ENCODE measurements around the gene CHMP1B. TPM values are rescaled to one million over a fixed set of nuclear protein-coding genes. Genes with fewer than 3 reads are reported as not detected.
"Not testable (repeated sequence)": the region's sequence is repeated elsewhere in the genome, so short reads cannot be mapped to it uniquely, and the experiment has no call there.

Gene CHMP1B
- total RNA-seq, 2 donors from 2014 or later: 19.3 to 25.7 TPM

- H3K27ac Mint-ChIP-seq: no peak overlapping the region
- H3K36me3 Mint-ChIP-seq: peaks cover 4% of the 10 kb centered on the region
These were observed 34.2 kb downstream of the CHMP1B start for GRCh38 chr18:11885278-11885947.

GRCh38 chr18:11886577-11887110 is 35.4 kb downstream of the CHMP1B start:
- peaks cover 4% of the 10 kb centered on the region for H3K36me3 Mint-ChIP-seq
- DNase-seq (ENCODE audit: low spot score) (no peak), ATAC-seq (no peak)
- H3K4me1 Mint-ChIP-seq (ENCODE audit: low read depth in 2 of 2): peaks cover 0 to 2% of the 10 kb centered on the region in 2 donors
- no peaks in the 10 kb centered on the region for H3K27me3 Mint-ChIP-seq
- no peak overlapping the region for H3K27ac Mint-ChIP-seq
- H3K4me3 Mint-ChIP-seq: no peak overlapping the region
- H3K9me3 Mint-ChIP-seq: no peaks in the 10 kb centered on the region

More at GRCh38 chr18:11885278-11885947, 34.2 kb downstream of the CHMP1B start:
- Mint-ChIP-seq H3K9me3 (no peaks in the 10 kb centered on the region), H3K27me3 (no peaks in the 10 kb centered on the region), H3K4me3 (no peak overlapping the region), H3K4me1 (ENCODE audit: low read depth in 2 of 2) (peaks cover 0 to 2% of the 10 kb centered on the region in 2 donors)
- DNase-seq (ENCODE audit: low spot score) (no peak), ATAC-seq (no peak)

- no peak overlapping the region for H3K27ac Mint-ChIP-seq
- ATAC-seq (no peak), DNase-seq (ENCODE audit: low spot score) (no peak)
- peaks cover 4% of the 10 kb centered on the region for H3K36me3 Mint-ChIP-seq
- peaks cover 0 to 2% of the 10 kb centered on the region in 2 donors for H3K4me1 Mint-ChIP-seq (ENCODE audit: low read depth in 2 of 2)
- no peak overlapping the region for H3K4me3 Mint-ChIP-seq
- H3K27me3 Mint-ChIP-seq: no peaks in the 10 kb centered on the region
- no peaks in the 10 kb centered on the region for H3K9me3 Mint-ChIP-seq
These were observed 36.3 kb downstream of the CHMP1B start for GRCh38 chr18:11887328-11888128.

GRCh38 chr18:11888726-11889125 is 37.5 kb downstream of the CHMP1B start:
- no peak for ATAC-seq
- Mint-ChIP-seq H3K27me3 (no peaks in the 10 kb centered on the region), H3K36me3 (peaks cover 15% of the 10 kb centered on the region), H3K9me3 (no peaks in the 10 kb centered on the region), H3K27ac (no peak overlapping the region), H3K4me1 (ENCODE audit: low read depth in 2 of 2) (peaks cover 0 to 2% of the 10 kb centered on the region in 2 donors), H3K4me3 (no peak overlapping the region)
- no peak for DNase-seq (ENCODE audit: low spot score)

- ATAC-seq (no peak), DNase-seq (ENCODE audit: low spot score) (no peak)
- no peaks in the 10 kb centered on the region for H3K27me3 Mint-ChIP-seq
- peaks cover 13% of the 10 kb centered on the region for H3K36me3 Mint-ChIP-seq
- H3K9me3 Mint-ChIP-seq: no peaks in the 10 kb centered on the region
- H3K27ac Mint-ChIP-seq: no peak overlapping the region
- peaks cover 0 to 2% of the 10 kb centered on the region in 2 donors for H3K4me1 Mint-ChIP-seq (ENCODE audit: low read depth in 2 of 2)
- H3K4me3 Mint-ChIP-seq: no peak overlapping the region
These were observed 38.1 kb downstream of the CHMP1B start for GRCh38 chr18:11889284-11889683.

GRCh38 chr18:11891737-11892136 is 40.5 kb downstream of the CHMP1B start:
- ATAC-seq: no peak
- Mint-ChIP-seq H3K4me3 (no peak overlapping the region), H3K27ac (no peak overlapping the region), H3K27me3 (no peaks in the 10 kb centered on the region), H3K36me3 (peaks cover 11% of the 10 kb centered on the region), H3K9me3 (no peaks in the 10 kb centered on the region), H3K4me1 (ENCODE audit: low read depth in 2 of 2) (no peaks in the 10 kb centered on the region)
- DNase-seq (ENCODE audit: low spot score): no peak

GRCh38 chr18:11892438-11892837 is 41.2 kb downstream of the CHMP1B start:
- H3K36me3 Mint-ChIP-seq: peaks cover 14% of the 10 kb centered on the region
- not testable (repeated sequence) for H3K9me3 Mint-ChIP-seq; H3K4me1 Mint-ChIP-seq (ENCODE audit: low read depth in 2 of 2); H3K27me3 Mint-ChIP-seq; ATAC-seq; H3K4me3 Mint-ChIP-seq; H3K27ac Mint-ChIP-seq; DNase-seq (ENCODE audit: low spot score)

GRCh38 chr18:11897781-11898180 is 46.6 kb downstream of the CHMP1B start:
- Mint-ChIP-seq H3K27ac (no peak overlapping the region), H3K4me3 (no peak overlapping the region), H3K36me3 (peaks cover 17% of the 10 kb centered on the region), H3K27me3 (no peaks in the 10 kb centered on the region), H3K4me1 (ENCODE audit: low read depth in 2 of 2) (peaks cover 10 to 11% of the 10 kb centered on the region in 2 donors), H3K9me3 (no peaks in the 10 kb centered on the region)
- DNase-seq (ENCODE audit: low spot score) (no peak), ATAC-seq (no peak)

- Mint-ChIP-seq H3K4me3 (no peak overlapping the region), H3K9me3 (no peaks in the 10 kb centered on the region), H3K27ac (peak overlapping the region; percentile 19 to 75), H3K27me3 (no peaks in the 10 kb centered on the region), H3K36me3 (peaks cover 12% of the 10 kb centered on the region), H3K4me1 (ENCODE audit: low read depth in 2 of 2) (peaks cover 14 to 16% of the 10 kb centered on the region in 2 donors)
- ATAC-seq (peak; percentile 48 to 72), DNase-seq (ENCODE audit: low spot score) (no peak)
These were observed 47.9 kb downstream of the CHMP1B start for GRCh38 chr18:11899063-11899462.

- Mint-ChIP-seq H3K27me3 (no peaks in the 10 kb centered on the region), H3K4me3 (no peak overlapping the region), H3K36me3 (peaks cover 12% of the 10 kb centered on the region), H3K27ac (no peak overlapping the region), H3K9me3 (no peaks in the 10 kb centered on the region), H3K4me1 (ENCODE audit: low read depth in 2 of 2) (peaks cover 16 to 17% of the 10 kb centered on the region in 2 donors)
- no peak for DNase-seq (ENCODE audit: low spot score)
- no peak for ATAC-seq
These were observed 50.7 kb downstream of the CHMP1B start for GRCh38 chr18:11901826-11902438.

- H3K4me3 Mint-ChIP-seq: no peak overlapping the region
- H3K36me3 Mint-ChIP-seq: peaks cover 8% of the 10 kb centered on the region
- H3K27ac Mint-ChIP-seq: no peak overlapping the region
- ATAC-seq: no peak
- H3K4me1 Mint-ChIP-seq (ENCODE audit: low read depth in 2 of 2): peaks cover 21 to 24% of the 10 kb centered on the region in 2 donors
- no peak for DNase-seq (ENCODE audit: low spot score)
- no peaks in the 10 kb centered on the region for H3K9me3 Mint-ChIP-seq
- no peaks in the 10 kb centered on the region for H3K27me3 Mint-ChIP-seq
These were observed 51.5 kb downstream of the CHMP1B start for GRCh38 chr18:11902522-11903292.

Measured in natural killer cell treated with Interleukin-12 subunit alpha and Interleukin-12 subunit beta and Interleukin-15 and Interleukin-18, amount 100 ng/mL, for 72 hours (primary cell).